Adrenal gland (tissue), 5 donors: Measurements from ENCODE around the gene IFNGR1.

ENCODE experiments used
- POLR2A ChIP-seq, 2 donors: fragments of 450-650 bp; IDR thresholded peaks; one replicate each; pipeline ENCODE4 v1.6.1; 2017; ENCODE audit warnings: antibody characterized with exemption in 2 of 2, mild to moderate bottlenecking in 2 of 2, moderate library complexity in 1 of 2
- TF ChIP-seq, protein P1 (sequence below), 6 experiments: fragments of 450-650 bp in 4 of 6; fragments of 200-600 bp in 2 of 6; sonication (generic) in 1 of 6; IDR thresholded peaks; 1 replicate in 5 of 6; 2 replicates in 1 of 6; pipeline versions ENCODE4 v1.5.1 to v1.8.0; 2016 to 2021; ENCODE audit warnings: antibody characterized with exemption in 6 of 6, mild to moderate bottlenecking in 2 of 6, moderate library complexity in 1 of 6
- donor health status: DM: no; HTN: no; CAD: no.

GRCh38 chr6:137213331-137213740, 5.8 kb downstream of the IFNGR1 start:
- TF ChIP-seq, protein P1, sequence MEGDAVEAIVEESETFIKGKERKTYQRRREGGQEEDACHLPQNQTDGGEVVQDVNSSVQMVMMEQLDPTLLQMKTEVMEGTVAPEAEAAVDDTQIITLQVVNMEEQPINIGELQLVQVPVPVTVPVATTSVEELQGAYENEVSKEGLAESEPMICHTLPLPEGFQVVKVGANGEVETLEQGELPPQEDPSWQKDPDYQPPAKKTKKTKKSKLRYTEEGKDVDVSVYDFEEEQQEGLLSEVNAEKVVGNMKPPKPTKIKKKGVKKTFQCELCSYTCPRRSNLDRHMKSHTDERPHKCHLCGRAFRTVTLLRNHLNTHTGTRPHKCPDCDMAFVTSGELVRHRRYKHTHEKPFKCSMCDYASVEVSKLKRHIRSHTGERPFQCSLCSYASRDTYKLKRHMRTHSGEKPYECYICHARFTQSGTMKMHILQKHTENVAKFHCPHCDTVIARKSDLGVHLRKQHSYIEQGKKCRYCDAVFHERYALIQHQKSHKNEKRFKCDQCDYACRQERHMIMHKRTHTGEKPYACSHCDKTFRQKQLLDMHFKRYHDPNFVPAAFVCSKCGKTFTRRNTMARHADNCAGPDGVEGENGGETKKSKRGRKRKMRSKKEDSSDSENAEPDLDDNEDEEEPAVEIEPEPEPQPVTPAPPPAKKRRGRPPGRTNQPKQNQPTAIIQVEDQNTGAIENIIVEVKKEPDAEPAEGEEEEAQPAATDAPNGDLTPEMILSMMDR (IDR thresholded peaks at IDR 0.05) = no peak
- TF ChIP-seq POLR2A (IDR thresholded peaks at IDR 0.05) = no peak
